ENCODE measurements around the gene ARSA. TPM values are rescaled to one million over a fixed set of nuclear protein-coding genes. Genes with fewer than 3 reads are reported as not detected.
"Not testable (repeated sequence)": the region's sequence is repeated elsewhere in the genome, so short reads cannot be mapped to it uniquely, and the experiment has no call there.

The ARSA gene
- 10 to 100 TPM; 11.5 to 20.4 (median 15.0) TPM for polyA plus RNA-seq (ENCODE audit: insufficient read length in 10 of 10)
- long read RNA-seq, donor 1, partial matches to known transcripts: 0 of 5 reads
- long read RNA-seq, donor 1, other reads (novel, unspliced or antisense): 0 of 5 reads
- long read RNA-seq, donor 2, partial matches to known transcripts: 0 of 1 reads
- long read RNA-seq, donor 2, other reads (novel, unspliced or antisense): 0 of 1 reads
- long read RNA-seq, donor 3: 0 reads
- long read RNA-seq, donor 4, partial matches to known transcripts: 0 of 5 reads
- long read RNA-seq, donor 4, other reads (novel, unspliced or antisense): 0 of 5 reads
- long read RNA-seq, donor 5, partial matches to known transcripts: 0 of 3 reads
- long read RNA-seq, donor 5, other reads (novel, unspliced or antisense): 0 of 3 reads
- long read RNA-seq, donor 6, partial matches to known transcripts: 0 of 2 reads
- long read RNA-seq, donor 6, other reads (novel, unspliced or antisense): 0 of 2 reads
- long read RNA-seq, donor 7, partial matches to known transcripts: 0 of 4 reads
- long read RNA-seq, donor 7, other reads (novel, unspliced or antisense): 0 of 4 reads
- long read RNA-seq, donor 8, partial matches to known transcripts: 0 of 1 reads
- long read RNA-seq, donor 8, other reads (novel, unspliced or antisense): 0 of 1 reads
- long read RNA-seq, donor 9: 0 reads

DNA sequence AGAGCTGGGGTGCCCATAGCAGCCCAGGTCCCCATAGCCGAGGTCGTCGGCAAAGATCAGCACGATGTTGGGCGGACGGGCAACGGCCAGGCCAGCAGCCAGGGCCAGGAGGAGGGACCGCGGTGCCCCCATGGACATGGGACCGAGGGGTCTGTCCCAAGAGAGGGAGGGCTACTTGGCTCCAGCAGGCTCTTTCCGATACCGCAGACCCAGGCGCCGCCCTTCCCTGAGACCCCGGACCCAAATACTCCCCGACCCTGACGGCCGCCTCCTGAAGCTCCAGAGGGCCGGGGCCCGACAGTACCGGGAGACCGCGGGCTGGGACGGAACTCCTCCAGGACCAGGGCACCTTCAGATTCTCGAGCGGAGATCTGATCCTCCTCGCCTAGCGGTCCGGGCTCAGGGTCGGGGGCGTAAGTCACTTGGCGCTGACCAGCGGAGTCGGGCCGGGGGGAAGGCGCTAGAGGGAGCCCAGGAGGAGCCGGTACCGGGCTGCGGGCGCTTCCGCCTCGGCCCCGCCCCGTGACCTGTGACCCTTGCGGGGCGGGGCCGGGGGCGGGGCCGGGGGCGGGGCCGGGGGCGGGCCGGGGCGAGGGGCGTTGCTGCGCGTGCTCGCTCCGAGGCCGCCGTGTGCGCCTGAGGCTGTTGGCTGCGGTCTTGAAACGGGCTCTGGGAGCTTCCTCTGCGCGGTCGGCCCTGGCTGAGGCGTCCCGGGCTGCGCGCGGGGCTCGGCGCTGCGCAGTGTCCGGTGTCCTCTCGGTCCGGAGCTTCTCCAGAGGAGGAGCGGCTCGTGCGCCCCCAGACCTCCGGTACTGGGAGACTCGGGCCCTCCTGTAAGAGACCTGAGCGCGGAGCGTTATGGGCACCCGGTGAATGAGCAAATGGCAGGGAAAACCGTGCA lies at the start of gene ARSA:
Gene ARSA (minus strand): TSS at position 511 of the 901 bp plus-strand sequence. CDS start 373 bp downstream, at position 138.
- DNase-seq: peak; percentile 72 to 92 (median 86)

DNA sequence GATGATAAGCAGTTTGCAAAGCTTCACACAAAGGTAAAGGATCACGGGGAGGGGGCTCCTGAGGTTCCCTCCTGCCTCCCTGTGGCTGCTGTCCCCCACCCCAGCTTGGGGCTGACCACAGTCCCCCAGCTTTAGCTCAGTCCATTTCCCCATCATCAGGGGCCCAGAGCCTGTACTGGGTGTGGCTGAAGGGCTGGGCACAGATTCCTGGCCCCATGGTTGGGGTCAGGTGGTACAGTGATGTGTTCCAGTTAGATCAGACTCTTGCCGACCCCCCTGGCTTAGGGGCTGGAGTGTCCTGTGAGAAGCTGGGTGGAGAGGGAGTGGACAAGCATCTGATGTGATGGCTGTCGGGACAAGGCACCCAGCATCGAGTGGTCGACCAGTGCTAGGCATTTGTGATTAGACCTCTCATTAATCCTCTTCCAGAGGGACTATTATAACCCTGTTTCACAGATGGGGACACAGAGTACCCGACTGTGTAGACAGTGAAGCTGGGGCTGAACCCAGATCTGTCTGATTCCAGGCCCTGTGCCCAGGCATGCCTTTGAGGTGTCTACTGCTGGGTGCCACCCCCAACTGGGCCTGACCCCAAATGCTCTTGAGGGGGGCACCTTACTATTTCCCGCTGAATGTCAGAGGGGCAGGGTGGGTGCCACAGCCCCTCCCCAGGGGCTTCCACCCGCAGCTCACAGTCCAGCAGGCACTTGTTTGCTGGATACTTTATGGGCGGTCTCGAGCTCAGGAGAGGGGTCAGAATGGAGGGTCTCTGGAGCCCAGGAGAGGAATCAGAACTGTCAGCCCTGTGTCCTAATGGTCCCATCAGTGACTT lies 48.9 kb upstream of the ARSA start:
- DNase-seq: no peak

DNA sequence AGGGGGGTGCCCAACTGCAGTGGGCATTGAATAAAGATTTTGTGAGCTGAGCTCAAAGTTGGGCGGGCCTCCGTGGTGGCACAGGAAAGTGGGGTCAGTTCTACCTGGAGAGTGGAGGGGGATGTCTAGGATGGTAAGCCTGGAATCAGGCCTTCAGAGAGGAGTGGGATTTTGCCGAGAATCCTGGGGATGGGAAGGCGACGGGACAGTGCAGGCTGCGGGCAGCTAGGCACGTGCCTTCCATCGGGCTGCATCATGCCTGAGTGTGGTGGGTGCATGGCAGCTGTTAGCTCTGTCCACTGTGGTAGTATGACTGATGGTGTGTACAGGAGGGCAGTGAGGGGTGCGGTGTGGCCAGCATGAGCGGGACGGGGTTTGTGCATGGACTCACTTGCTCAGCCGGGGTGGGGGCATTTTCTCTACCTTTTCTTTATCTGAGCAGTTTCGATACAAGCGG lies 48.3 kb upstream of the ARSA start:
- DNase-seq: no peak

DNA sequence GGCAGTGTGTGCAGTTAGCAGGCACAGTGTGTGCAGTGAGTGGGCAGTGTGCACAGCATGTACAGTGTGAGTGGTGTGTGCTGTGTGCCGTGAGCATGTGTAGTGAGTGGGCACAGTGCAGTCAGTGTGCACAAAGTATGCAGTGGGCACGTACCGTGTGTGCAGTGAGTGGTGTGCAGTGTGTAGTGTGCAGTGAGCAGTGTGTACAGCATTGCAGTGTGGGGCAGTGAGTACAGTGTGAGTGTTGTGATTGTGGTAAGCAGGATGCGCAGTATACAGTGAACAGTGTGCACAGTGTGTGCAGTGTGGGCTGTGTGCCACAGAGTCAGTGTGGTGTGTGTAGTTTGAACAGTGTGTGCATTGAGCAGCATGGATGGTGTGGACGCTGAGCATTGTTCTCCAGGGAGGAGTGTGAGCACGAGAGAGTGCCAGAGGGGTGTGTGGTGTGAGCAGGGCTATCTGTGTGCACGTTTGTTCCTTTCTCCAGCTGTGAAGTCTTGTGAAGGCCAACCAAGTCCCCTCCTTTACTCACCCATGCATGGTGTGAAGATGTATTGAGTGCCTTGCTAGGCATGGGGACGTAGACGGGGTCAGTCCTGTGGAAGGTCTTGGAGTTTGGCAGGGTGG lies 47.7 kb upstream of the ARSA start:
- no peak for DNase-seq

DNA sequence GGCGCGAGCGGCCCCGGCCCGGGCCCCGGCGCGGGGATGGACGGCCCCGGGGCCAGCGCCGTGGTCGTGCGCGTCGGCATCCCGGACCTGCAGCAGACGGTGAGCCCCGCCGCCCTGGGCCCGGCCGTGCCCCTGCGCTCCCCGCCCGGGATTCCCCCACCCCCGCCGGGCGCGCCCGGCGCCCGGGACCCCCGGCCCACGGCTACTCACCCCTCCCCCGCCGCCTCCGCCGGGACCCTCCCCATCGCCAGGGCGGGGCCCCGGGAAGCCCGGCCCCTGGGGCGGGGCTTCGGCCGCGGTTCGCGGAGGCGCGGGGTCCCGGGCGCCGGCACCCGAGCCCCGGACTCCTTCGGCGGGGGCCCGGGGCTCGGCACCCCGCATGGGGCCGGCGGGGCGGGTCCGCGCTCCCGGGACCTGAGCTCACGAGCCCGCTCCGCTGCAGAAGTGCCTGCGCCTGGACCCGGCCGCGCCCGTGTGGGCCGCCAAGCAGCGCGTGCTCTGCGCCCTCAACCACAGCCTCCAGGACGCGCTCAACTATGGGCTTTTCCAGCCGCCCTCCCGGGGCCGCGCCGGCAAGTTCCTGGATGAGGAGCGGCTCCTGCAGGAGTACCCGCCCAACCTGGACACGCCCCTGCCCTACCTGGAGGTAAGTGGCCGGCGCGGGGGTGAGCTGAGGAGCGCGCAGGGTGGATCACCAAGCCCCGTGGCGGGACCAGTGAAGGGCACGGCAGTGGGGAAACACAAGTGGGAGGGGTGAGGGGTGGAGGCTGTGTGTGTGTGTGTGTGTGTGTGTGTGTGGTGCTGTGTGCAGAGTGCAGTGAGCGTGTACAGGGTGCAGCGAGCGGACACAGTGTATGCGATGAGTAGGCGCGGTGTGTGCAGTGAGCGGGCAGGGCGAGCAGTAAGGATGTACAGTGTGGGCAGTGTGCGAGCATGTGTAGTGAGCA lies 46.9 kb upstream of the ARSA start:
- peak in 1 of 3 donors; percentile 62 for DNase-seq

DNA sequence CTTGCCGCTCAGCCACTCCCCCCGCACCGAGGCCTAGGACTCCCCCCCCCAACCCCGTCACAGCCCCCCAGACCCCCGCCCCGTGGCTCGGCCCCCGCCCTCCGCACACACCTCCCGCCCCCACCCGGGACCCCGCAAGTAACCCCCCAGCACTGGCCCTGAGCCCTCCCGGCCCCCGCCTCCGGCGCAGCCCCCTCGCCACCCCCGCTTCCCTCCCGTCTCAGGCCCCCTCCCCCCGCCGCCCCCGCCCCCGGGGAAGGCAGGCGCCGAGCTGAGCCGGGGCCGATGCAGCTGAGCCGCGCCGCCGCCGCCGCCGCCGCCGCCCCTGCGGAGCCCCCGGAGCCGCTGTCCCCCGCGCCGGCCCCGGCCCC lies 46.2 kb upstream of the ARSA start:
- no peak for DNase-seq

DNA sequence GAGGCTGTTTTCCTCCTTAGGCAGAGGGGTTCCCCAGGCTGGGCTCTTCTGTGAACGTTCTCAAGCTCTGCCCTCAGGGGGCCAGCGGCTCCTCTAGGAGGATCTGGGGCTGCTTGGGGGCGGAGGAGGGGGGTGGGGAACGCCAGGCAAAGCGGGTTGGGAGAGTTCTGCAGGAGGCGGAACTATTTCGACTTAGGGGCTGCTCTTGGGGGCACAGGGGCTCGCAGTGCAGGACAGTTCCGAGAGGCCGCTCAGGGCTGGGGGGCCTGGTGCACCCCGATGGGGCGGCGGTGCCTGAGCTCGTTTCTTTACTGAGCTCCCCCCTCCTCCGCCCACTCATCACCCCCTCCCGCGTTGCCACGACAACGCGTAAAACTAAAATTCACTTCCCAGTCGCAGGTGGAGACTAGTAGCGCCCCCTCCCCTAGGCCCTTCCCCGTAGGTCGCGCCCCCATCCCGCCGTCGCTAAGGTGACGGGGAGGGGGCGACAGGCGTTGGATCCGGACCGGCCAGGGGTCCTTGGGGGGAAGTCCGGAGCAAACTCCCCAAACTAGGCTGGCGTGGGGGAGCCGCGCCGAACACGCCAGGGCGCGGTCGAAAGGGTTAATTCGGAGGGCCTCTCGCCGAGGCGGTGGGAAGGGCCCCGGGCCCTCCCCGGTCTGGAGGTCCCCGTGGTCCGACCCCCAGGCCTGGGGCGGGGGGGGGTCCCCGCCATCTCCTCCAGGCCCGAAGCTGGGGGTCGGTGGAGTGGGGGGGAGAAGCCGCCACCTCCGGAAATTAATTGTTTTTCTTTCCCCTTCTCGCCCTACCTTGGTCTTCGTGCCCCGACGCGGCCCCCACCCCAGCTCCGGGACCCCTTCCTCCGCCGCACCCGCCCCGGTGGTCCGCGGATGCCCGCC lies 45.5 kb upstream of the ARSA start:
- DNase-seq: peak in 1 of 3 donors; percentile 70

DNA sequence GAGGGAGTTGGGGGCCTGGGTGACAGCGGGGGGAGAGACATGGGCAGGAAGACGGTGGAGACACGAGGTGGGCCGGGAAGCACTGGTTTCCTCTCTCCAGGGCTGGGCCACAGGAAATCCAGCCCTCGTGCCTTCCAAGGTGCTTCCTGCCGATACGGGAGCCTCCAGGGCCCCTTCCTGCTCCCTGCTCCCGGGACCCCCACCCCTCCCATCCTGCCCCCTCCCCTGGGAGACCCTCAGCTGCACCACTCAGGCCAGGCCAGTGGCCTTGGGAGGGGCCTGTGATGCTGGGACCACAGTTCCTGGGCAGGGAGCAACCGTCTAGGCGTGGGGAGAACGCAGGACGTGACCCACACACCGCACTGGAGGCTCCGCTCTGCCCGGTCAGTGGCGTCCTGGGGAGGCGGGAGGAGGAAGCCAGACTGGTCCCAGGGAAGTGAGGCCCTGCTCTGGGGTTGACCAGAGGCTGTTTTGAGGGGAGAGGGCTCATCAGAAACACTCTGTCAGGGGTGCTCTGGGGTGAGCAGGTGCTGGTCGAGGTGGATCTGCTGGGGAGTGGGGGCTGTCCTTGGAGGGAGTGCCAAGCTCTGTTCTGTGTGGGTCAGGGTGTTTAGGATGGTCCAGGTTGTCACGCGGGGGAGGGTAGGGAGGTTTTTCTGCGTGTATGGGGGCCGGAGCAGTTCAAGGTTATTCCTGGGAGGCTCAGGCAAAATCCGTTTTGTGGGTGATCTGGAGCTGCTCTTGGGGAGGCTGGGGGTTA lies 44.7 kb upstream of the ARSA start, which contains the start of gene SHANK3:
Gene SHANK3 (plus strand): TSS at position 353 of the 760 bp plus-strand sequence.
- peak in 1 of 3 donors; percentile 47 for DNase-seq

DNA sequence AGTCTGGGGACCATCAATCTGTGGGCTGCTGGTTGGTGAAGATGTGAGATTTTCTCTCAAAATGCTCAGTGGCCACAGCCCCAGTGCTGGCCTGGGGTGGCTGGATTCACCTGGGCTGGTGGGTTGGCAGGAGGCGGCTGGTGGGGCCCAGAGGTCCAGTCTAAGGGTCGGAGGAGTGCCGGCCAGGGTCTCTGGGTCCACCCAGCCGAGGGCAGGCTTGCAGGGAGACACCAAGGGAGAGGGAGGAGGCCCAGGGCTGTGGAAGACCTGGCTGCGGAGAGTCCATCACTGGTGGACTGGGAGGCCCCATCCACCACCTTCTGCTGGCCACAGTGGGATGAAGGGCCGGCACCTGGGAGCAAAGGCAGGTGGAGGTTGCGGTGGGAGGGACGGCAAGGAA lies 44.1 kb upstream of the ARSA start:
- no peak for DNase-seq

DNA sequence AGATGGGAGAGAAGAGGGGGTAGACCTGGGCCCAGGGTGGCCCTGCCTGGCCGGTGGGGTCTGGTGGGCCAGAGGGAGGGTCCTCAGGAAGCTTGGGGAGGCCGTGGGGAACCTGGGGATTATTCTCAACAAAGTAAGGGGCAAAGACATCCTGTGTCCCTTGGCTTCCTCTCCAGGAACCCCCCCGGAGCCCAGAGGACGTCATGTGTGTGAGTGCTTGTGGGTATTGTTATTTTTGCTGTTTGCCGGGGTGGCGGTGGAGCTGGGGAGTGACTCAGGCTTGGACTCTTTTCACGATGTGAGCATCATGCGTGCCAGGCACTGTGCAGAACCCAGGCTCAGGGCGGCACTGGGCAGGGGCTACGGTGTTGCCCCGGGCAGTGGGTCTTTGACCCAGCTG lies 43.7 kb upstream of the ARSA start:
- DNase-seq: no peak

DNA sequence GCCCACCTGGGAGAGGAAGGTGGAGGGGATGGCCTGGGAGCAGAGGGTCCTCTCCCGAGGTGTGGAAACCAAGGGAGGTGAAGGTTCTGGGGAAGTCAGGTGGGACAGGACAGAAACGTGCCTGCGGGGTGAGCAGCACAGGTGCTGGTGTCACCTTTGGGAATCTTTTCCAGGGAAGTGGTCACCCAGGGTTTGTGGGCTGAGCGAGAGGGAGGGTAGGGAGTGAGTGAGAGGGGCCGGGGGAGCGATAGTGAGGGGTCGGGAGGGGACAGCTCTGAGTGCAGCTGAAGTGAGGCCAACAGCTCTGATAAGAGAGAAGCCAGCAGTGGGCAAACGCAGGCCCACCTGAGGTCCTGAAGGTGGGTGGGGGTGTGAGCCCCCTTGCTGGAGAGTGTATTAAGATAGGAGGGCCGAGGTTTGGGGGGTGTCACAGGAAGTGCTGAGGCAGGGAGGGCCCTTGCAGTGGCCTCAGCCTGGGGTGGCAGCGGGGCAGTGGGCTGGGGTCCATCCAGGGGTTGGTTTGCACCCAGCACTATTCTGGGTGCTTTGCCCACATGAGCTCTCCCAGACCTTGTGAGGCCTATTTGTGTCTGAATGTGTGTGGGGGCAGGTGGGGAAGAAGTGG lies 43.1 kb upstream of the ARSA start:
- DNase-seq: no peak

DNA sequence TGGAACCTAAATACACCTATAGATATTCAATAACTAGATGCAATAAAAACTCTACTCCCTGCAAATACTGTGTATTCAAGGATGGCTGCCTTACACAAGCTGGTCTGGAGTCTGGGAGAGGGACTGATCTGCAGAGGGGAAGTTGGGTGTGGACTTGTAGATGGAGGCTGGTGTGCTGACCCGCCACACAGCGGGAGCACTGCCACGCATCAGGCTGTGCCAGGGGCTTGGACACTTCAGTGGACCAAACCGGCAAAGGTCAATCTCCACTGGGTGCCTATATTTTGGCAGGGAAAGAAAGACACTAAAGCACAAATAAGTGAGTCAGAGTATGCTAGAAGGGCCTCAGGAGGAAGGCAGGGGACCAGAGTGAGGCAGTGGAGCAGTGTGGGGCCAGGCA lies 42.6 kb upstream of the ARSA start:
- no peak for DNase-seq

DNA sequence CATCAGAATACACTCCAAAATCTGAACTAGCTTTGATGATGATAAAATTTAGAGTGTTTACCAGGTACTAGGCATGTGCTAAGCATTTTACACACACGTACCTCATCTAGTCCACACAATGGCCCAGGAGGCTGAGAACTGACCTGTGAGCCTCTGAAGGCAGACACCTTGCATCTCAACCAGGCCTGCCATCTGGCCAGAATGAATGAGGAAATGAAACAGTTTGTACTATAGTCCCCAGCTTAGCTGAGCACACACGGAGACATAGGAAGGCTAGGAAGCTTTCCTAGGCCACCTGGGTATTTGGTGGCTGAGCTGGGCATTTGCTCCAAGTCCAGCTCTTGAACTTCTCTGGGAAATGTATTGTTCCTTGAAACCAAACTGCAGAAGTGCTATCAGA lies 37.8 kb upstream of the ARSA start:
- DNase-seq: no peak

DNA sequence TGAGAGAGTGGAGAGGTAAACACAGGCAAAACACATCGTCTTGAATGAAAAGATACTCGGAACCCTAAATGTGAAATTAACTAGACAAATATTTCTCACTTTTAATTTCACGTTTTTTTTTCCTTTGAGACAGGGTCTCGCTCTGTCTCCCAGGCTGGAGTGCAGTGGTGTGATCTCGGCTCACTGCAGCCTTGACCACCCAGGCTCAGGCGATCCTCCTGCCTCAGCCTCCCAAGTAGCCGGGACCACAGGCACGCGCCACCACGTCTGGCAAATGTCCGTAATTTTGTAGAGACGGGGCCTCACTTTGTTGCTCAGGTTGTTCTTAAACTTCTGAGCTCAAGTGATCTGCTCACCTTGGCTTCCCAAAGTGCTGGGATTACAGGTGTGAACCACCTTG lies 37.3 kb upstream of the ARSA start:
- no peak for DNase-seq

DNA sequence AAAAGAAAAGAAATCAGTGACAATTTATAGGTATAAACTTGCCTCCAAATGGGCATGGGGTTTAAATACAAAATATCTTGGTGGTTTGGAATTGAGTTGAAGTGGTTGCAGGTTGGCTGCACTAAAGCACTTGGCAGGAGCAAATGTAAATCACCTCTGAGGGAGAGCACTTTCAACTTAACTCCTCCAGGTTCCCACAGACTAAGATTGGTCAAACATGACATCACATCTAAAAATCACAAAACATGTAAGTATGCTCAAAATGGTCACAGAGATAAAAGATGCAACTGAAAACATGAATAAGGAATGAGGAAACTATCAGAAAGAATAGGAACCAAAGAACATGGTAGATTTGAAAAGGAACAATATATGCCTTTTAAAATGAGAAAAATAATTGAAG lies 32.4 kb upstream of the ARSA start:
- no peak for DNase-seq

DNA sequence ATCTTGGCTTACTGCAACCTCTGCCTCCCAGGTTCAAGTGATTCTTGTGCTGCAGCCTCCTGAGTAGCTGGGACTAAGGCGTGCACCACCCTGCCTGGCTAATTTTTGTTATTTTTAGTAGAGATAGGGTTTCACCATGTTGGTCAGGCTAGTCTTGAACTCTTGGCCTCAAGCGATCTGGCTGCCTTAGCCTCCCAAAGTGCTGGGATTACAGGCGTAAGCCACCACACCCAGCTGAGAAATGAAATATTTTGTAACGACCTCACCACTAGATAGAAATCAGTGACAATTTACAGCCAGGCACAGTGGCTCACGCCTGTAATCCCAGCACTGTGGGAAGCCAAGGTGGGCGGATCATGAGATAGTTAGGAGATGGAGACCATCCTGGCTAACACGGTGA lies 31.8 kb upstream of the ARSA start:
- not testable (repeated sequence) for DNase-seq

DNA sequence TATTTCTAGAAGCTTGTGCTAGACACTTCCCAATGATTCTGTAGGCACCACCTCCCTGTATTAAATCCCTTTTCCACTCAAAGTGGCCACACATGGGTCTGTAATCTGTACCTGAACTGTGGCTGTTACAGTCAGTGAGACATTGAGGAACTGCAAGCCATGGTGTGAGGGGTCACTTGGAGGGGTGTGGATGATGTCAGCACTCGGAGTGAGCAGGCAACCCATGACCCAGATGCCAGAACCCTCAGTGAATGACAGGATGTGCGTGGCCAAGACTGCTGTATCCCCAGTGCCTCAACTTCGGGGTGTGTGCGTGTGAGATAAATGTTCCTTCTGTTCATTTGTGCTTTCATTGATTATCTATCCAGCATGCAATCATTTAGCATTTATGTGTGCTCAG lies 30.0 kb upstream of the ARSA start:
- DNase-seq: no peak
